IPS-NIHi7 (cell line): ENCODE measurements around the gene CYP2B6.
"Not testable (repeated sequence)": the region's sequence is repeated elsewhere in the genome, so short reads cannot be mapped to it uniquely, and the experiment has no call there.

Experiments
- DNase-seq: peaks from one replicate; pipeline ENCODE4 v3.0.0; 2012; ENCODE audit warnings: mixed read lengths; ENCODE audit errors: extremely low spot score

The CYP2B6 gene

GRCh38 chr19:40980743-40981442, 10.2 kb upstream of the CYP2B6 start:
- not testable (repeated sequence) for DNase-seq

- DNase-seq = no peak
These were observed 9.5 kb upstream of the CYP2B6 start for GRCh38 chr19:40981591-40981990.

- DNase-seq = peak; percentile 71
These were observed 8.4 kb upstream of the CYP2B6 start for GRCh38 chr19:40982594-40983101.

GRCh38 chr19:40989453-40989852, 1.6 kb upstream of the CYP2B6 start:
- DNase-seq = no peak

- no peak for DNase-seq
These were observed 4.3 kb downstream of the CYP2B6 start for GRCh38 chr19:40995355-40995754.

- not testable (repeated sequence) for DNase-seq
These were observed 7.9 kb downstream of the CYP2B6 start for GRCh38 chr19:40999018-40999417.

- DNase-seq = no peak
These were observed 9.2 kb downstream of the CYP2B6 start for GRCh38 chr19:41000310-41000737.

GRCh38 chr19:41001243-41001971, 10.3 kb downstream of the CYP2B6 start:
- peak; percentile 34 for DNase-seq

- not testable (repeated sequence) for DNase-seq
These were observed 12.6 kb downstream of the CYP2B6 start for GRCh38 chr19:41003656-41004055.

- DNase-seq = no peak
These were observed 18.7 kb downstream of the CYP2B6 start for GRCh38 chr19:41009700-41010235.

- DNase-seq = no peak
These were observed 22.3 kb downstream of the CYP2B6 start for GRCh38 chr19:41013359-41013758.

- no peak for DNase-seq
These were observed 23.6 kb downstream of the CYP2B6 start for GRCh38 chr19:41014643-41015042.

- DNase-seq = no peak
These were observed 25.5 kb downstream of the CYP2B6 start for GRCh38 chr19:41016488-41017071.

GRCh38 chr19:41018736-41019290, 27.7 kb downstream of the CYP2B6 start:
- DNase-seq = no peak

GRCh38 chr19:41019346-41019745, 28.3 kb downstream of the CYP2B6 start:
- no peak for DNase-seq

- peak; percentile 57 for DNase-seq
These were observed 32.1 kb downstream of the CYP2B6 start for GRCh38 chr19:41023193-41023592.

GRCh38 chr19:41025411-41025810, 34.3 kb downstream of the CYP2B6 start:
- DNase-seq = no peak

GRCh38 chr19:41025871-41026270, 34.8 kb downstream of the CYP2B6 start:
- DNase-seq = peak; percentile 34

GRCh38 chr19:41027273-41027967, 36.3 kb downstream of the CYP2B6 start:
- DNase-seq = no peak

GRCh38 chr19:41029524-41030432, 38.7 kb downstream of the CYP2B6 start:
- DNase-seq = no peak
